ENCODE results near the gene ANGEL2. TPM values are rescaled to one million over a fixed set of nuclear protein-coding genes. Genes with fewer than 3 reads are reported as not detected.
"Not testable (repeated sequence)": the region's sequence is repeated elsewhere in the genome, so short reads cannot be mapped to it uniquely, and the experiment has no call there.

ANGEL2 gene
- total RNA-seq, 2 donors from 2014 or later = 19.0 to 20.6 TPM

GRCh38 chr1:213050745-213051126 lies 35.1 kb upstream of the ANGEL2 start:
- Histone ChIP-seq H3K36me3 (no peaks in the 10 kb centered on the region), H3K27ac (peak overlapping the region; percentile 72), H3K9me3 (no peaks in the 10 kb centered on the region), H3K9ac (ENCODE audit: low read depth in 2 of 2, low read length in 2 of 2) (peak overlapping the region in 1 of 2 donors; percentile 81), H3K27me3 (no peaks in the 10 kb centered on the region), H3K4me1 (no peaks in the 10 kb centered on the region), H3K4me3 (peak overlapping the region; percentile 61)
- intact Hi-C loops (cut with DNase I) = no loop called here
- DNase-seq = no peak
- no peak for TF ChIP-seq CTCF (IDR thresholded peaks at IDR 0.05)

- Histone ChIP-seq H3K27ac (no peak overlapping the region), H3K4me1 (no peaks in the 10 kb centered on the region), H3K36me3 (no peaks in the 10 kb centered on the region), H3K9ac (ENCODE audit: low read depth in 2 of 2, low read length in 2 of 2) (no peak overlapping the region), H3K27me3 (no peaks in the 10 kb centered on the region), H3K4me3 (no peak overlapping the region), H3K9me3 (no peaks in the 10 kb centered on the region)
- TF ChIP-seq CTCF (IDR thresholded peaks at IDR 0.05) = no peak
- intact Hi-C loops (cut with DNase I) = no loop called here
- no peak for DNase-seq
Observed at GRCh38 chr1:213049232-213049631, 33.6 kb upstream of the ANGEL2 start.

GRCh38 chr1:213045321-213046226 lies 29.9 kb upstream of the ANGEL2 start:
- H3K4me1 ChIP-seq; H3K9ac ChIP-seq (ENCODE audit: low read depth in 2 of 2, low read length in 2 of 2); intact Hi-C loops (cut with DNase I); H3K27ac ChIP-seq; DNase-seq; H3K4me3 ChIP-seq; H3K27me3 ChIP-seq; H3K9me3 ChIP-seq; H3K36me3 ChIP-seq: not testable (repeated sequence)

GRCh38 chr1:213041443-213041842 lies 25.8 kb upstream of the ANGEL2 start:
- Histone ChIP-seq H3K9me3 (no peaks in the 10 kb centered on the region), H3K27ac (no peak overlapping the region), H3K4me1 (no peaks in the 10 kb centered on the region), H3K9ac (ENCODE audit: low read depth in 2 of 2, low read length in 2 of 2) (no peak overlapping the region), H3K27me3 (no peaks in the 10 kb centered on the region), H3K36me3 (no peaks in the 10 kb centered on the region), H3K4me3 (no peak overlapping the region)
- TF ChIP-seq CTCF (IDR thresholded peaks at IDR 0.05) = no peak
- intact Hi-C loops (cut with DNase I) = no loop called here
- no peak for DNase-seq

- no peak for TF ChIP-seq CTCF (IDR thresholded peaks at IDR 0.05)
- Histone ChIP-seq H3K9me3 (no peaks in the 10 kb centered on the region), H3K4me1 (no peaks in the 10 kb centered on the region), H3K27ac (no peak overlapping the region), H3K4me3 (no peak overlapping the region), H3K27me3 (no peaks in the 10 kb centered on the region), H3K9ac (ENCODE audit: low read depth in 2 of 2, low read length in 2 of 2) (no peak overlapping the region), H3K36me3 (no peaks in the 10 kb centered on the region)
- intact Hi-C loops (cut with DNase I) = no loop called here
- no peak for DNase-seq
Observed at GRCh38 chr1:213035573-213035972, 19.9 kb upstream of the ANGEL2 start.

- no peaks in the 10 kb centered on the region for H3K27me3 ChIP-seq
- H3K36me3 ChIP-seq = no peaks in the 10 kb centered on the region
- H3K4me3 ChIP-seq = no peak overlapping the region
- intact Hi-C loops (cut with DNase I) = no loop called here
- TF ChIP-seq CTCF (IDR thresholded peaks at IDR 0.05) = no peak
- no peak overlapping the region for H3K9ac ChIP-seq (ENCODE audit: low read depth in 2 of 2, low read length in 2 of 2)
- no peaks in the 10 kb centered on the region for H3K9me3 ChIP-seq
- DNase-seq = no peak
- no peaks in the 10 kb centered on the region for H3K4me1 ChIP-seq
- H3K27ac ChIP-seq = no peak overlapping the region
Observed at GRCh38 chr1:213034713-213035112, 19.0 kb upstream of the ANGEL2 start.
